ENCODE measurements around the gene NACA2. TPM values are rescaled to one million over a fixed set of nuclear protein-coding genes. Genes with fewer than 3 reads are reported as not detected.

Gene NACA2
- total RNA-seq, 6 experiments from 2014 or later, result not detected

GRCh38 chr17:61584266-61584665, 6.8 kb downstream of the NACA2 start:
- intact Hi-C loops (cut with DNase I), result no loop called here
- no peaks in the 10 kb centered on the region for H3K27me3 ChIP-seq
- no peak overlapping the region for H3K4me3 ChIP-seq
- 51% methylated on average over 2 of the region's 2 CpGs for WGBS (ENCODE audit: insufficient coverage, low coverage, low lambda C conversion rate, missing lambda C conversion rate)
- H3K9me3 ChIP-seq, result no peaks in the 10 kb centered on the region
- DNase-seq, result no peak
- no peak for ATAC-seq
- TF ChIP-seq POLR2A (IDR thresholded peaks at IDR 0.05) (no peak), CTCF (IDR thresholded peaks at IDR 0.05) (no peak)
- peaks cover 0 to 10% (median 0%) of the 10 kb centered on the region in 4 donors for H3K4me1 ChIP-seq
- H3K27ac ChIP-seq, result no peak overlapping the region
- no peaks in the 10 kb centered on the region for H3K36me3 ChIP-seq

GRCh38 chr17:61583660-61584264, 7.3 kb downstream of the NACA2 start:
- ATAC-seq (no peak), DNase-seq (no peak)
- intact Hi-C loops (cut with DNase I), result no loop called here
- Histone ChIP-seq H3K36me3 (no peaks in the 10 kb centered on the region), H3K27me3 (no peaks in the 10 kb centered on the region), H3K27ac (no peak overlapping the region), H3K4me3 (no peak overlapping the region), H3K4me1 (peaks cover 0 to 10% (median 0%) of the 10 kb centered on the region in 4 donors), H3K9me3 (no peaks in the 10 kb centered on the region)
- WGBS (ENCODE audit: insufficient coverage, low coverage, low lambda C conversion rate, missing lambda C conversion rate), result 76% methylated on average over 4 of the region's 4 CpGs
- TF ChIP-seq POLR2A (IDR thresholded peaks at IDR 0.05) (no peak), CTCF (IDR thresholded peaks at IDR 0.05) (no peak)

- Histone ChIP-seq H3K4me3 (no peak overlapping the region), H3K27me3 (no peaks in the 10 kb centered on the region), H3K36me3 (no peaks in the 10 kb centered on the region), H3K4me1 (peaks cover 0 to 10% (median 0%) of the 10 kb centered on the region in 4 donors), H3K27ac (no peak overlapping the region), H3K9me3 (no peaks in the 10 kb centered on the region)
- DNase-seq (no peak), ATAC-seq (peak in 2 of 4 donors; percentile 39 to 75)
- WGBS (ENCODE audit: insufficient coverage, low coverage, low lambda C conversion rate, missing lambda C conversion rate), result 79% methylated on average over 3 of the region's 3 CpGs
- TF ChIP-seq CTCF (IDR thresholded peaks at IDR 0.05), result peak; percentile 15 to 32 (median 23)
- TF ChIP-seq POLR2A (IDR thresholded peaks at IDR 0.05), result no peak
- intact Hi-C loops (cut with DNase I), result no loop called here
Measured at GRCh38 chr17:61583242-61583641, 7.8 kb downstream of the NACA2 start.

- Histone ChIP-seq H3K27ac (no peak overlapping the region), H3K4me3 (no peak overlapping the region), H3K36me3 (no peaks in the 10 kb centered on the region), H3K9me3 (no peaks in the 10 kb centered on the region), H3K4me1 (peaks cover 0 to 10% (median 0%) of the 10 kb centered on the region in 4 donors), H3K27me3 (no peaks in the 10 kb centered on the region)
- intact Hi-C loops (cut with DNase I), result no loop called here
- ATAC-seq (no peak), DNase-seq (no peak)
- TF ChIP-seq CTCF (IDR thresholded peaks at IDR 0.05), result no peak
- no peak for TF ChIP-seq POLR2A (IDR thresholded peaks at IDR 0.05)
Measured at GRCh38 chr17:61582593-61582992, 8.4 kb downstream of the NACA2 start.
